Measurements from ENCODE around the gene KLHL36. TPM values are rescaled to one million over a fixed set of nuclear protein-coding genes. Genes with fewer than 3 reads are reported as not detected.
"Not testable (repeated sequence)": the region's sequence is repeated elsewhere in the genome, so short reads cannot be mapped to it uniquely, and the experiment has no call there.

Gene KLHL36
- total and polyA plus RNA-seq, 8 donors = 23.8 to 50.9 (median 28.3) TPM

DNA sequence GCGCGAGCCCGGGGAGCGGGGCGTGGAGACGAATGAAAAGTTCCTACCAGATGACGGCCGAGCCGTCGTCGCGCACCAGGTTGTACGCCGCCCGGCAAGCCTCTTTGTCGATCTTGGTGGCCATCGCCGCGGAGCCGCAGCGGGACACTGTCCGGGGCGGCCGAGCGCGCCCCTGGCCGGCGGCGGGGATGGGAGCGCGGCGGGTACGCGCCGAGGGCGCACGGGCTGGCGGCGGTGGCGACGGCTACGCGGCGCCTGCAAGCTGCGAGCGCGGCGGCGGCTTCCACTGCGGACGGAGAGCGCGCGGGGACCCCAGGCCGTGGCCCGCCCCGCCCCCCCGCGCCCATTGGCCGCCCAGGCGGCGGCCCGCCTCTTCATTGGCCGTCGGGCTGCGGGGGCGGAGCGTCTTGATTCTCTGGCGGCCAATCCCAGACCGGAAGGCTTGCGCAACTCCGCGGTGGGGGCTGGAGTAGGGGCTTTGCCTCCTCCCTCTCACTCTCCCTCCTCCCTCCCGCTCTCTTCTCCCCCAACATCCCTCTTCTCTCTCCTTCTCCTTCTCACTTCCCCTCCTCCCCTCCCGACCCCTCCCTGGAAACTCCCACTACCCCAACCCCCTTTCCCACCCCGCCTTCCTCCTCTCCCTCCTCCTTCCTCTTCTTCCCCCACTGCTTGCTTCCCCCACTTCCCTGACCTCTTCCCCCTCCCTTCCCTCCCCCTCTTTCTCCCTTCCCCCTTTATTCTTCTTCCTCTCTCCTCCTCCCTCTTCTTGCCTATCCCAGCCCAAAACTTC, 30.3 kb upstream of the KLHL36 start, which contains the start of gene COTL1:
Gene COTL1 (minus strand): TSS at position 288 of the 790 bp plus-strand sequence. CDS start 164 bp downstream, at position 124.
- DNase-seq = peak; percentile 95 to 98 (median 97)
- Histone ChIP-seq H3K9me3 (no peaks in the 10 kb centered on the region), H3K27ac (peak within 1 kb of the TSS; percentile 53 to 90), H3K4me3 (peak within 1 kb of the TSS; percentile 78 to 90), H3K36me3 (peaks cover 0 to 6% of the 10 kb centered on the region in 2 donors), H3K4me1 (peaks cover 5 to 64% of the 10 kb centered on the region in 2 donors), H3K27me3 (peaks cover 0 to 9% of the 10 kb centered on the region in 2 donors)
- intact Hi-C loops (cut with DNase I) = no loop called here
- ATAC-seq = peak; percentile 87
- no peak for TF ChIP-seq CTCF (IDR thresholded peaks at IDR 0.05)

GRCh38 chr16:84618581-84619460, 29.5 kb upstream of the KLHL36 start:
- DNase-seq = peak in 1 of 4 donors; percentile 73
- ATAC-seq = peak; percentile 4
- peak overlapping the region in 1 of 2 donors; percentile 17 for H3K4me3 ChIP-seq
- peak overlapping the region; percentile 29 to 90 for H3K27ac ChIP-seq
- peaks cover 0 to 9% of the 10 kb centered on the region in 2 donors for H3K27me3 ChIP-seq
- peaks cover 5 to 56% of the 10 kb centered on the region in 2 donors for H3K4me1 ChIP-seq
- intact Hi-C loops (cut with DNase I) = no loop called here
- no peak for TF ChIP-seq CTCF (IDR thresholded peaks at IDR 0.05)
- H3K36me3 ChIP-seq = peaks cover 0 to 6% of the 10 kb centered on the region in 2 donors
- no peaks in the 10 kb centered on the region for H3K9me3 ChIP-seq

GRCh38 chr16:84620913-84621312, 27.4 kb upstream of the KLHL36 start:
- not testable (repeated sequence) for H3K27me3 ChIP-seq, H3K4me3 ChIP-seq, H3K36me3 ChIP-seq, ATAC-seq, H3K9me3 ChIP-seq, H3K27ac ChIP-seq, DNase-seq
- peaks cover 0 to 35% of the 10 kb centered on the region in 2 donors for H3K4me1 ChIP-seq
- intact Hi-C loops (cut with DNase I) = loop anchor here in 1 of 2 donors (5.0 kb wide), 1 partner anchor 106 kb away; no protein-coding TSS in a partner anchor

- H3K4me1 ChIP-seq = peaks cover 0 to 9% of the 10 kb centered on the region in 2 donors
- intact Hi-C loops (cut with DNase I) = no loop called here
- no peak for ATAC-seq
- no peaks in the 10 kb centered on the region for H3K27me3 ChIP-seq
- H3K4me3 ChIP-seq = no peak overlapping the region
- DNase-seq = no peak
- no peaks in the 10 kb centered on the region for H3K9me3 ChIP-seq
- TF ChIP-seq CTCF (IDR thresholded peaks at IDR 0.05) = no peak
- H3K27ac ChIP-seq = no peak overlapping the region
- no peaks in the 10 kb centered on the region for H3K36me3 ChIP-seq
Observed at GRCh38 chr16:84625556-84625955, 22.8 kb upstream of the KLHL36 start.

DNA sequence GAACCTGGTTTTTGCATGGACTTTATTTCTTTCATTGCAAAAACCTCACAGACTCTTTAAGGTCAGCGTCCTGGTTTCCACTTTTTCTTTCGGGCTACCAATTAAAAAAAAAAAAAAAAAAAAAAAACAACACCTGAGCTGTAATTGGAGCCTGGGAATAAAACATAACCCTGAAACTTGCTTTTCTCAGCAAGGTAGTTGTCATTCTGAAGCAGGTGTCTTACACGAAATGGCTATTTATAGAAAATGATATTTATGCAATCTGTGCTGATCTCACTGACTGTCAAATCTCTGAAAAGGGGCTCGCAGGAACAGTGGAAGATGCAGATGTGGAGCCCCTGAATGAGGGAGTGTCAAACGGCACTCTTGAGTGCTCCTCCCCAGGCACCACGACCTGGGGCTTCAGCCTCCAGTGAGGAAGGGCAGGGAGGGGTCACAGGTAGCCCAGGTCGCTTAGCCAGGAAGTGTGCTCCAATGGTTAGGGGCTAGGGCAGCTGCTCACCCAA, 20.0 kb upstream of the KLHL36 start:
- DNase-seq (no peak), ATAC-seq (no peak)
- intact Hi-C loops (cut with DNase I) = no loop called here
- Histone ChIP-seq H3K27ac (no peak overlapping the region), H3K27me3 (no peaks in the 10 kb centered on the region), H3K9me3 (no peaks in the 10 kb centered on the region), H3K4me3 (no peak overlapping the region), H3K36me3 (no peaks in the 10 kb centered on the region), H3K4me1 (peaks cover 0 to 13% of the 10 kb centered on the region in 2 donors)
- TF ChIP-seq CTCF (IDR thresholded peaks at IDR 0.05) = no peak
